Activated naive CD4-positive, alpha-beta T cell treated with anti-CD3 and anti-CD28 coated beads, Interleukin-2, amount 50 U/mL, for 72 hours (primary cell): Measurements from ENCODE around the gene MUSK. TPM values are rescaled to one million over a fixed set of nuclear protein-coding genes. Genes with fewer than 3 reads are reported as not detected.

ENCODE experiments used
- ATAC-seq, 2 donors: fragments of 150-1000 bp; cut with Tn5 transposase; 2 replicates each; pipeline ENCODE4 v1.10.0; 2021; ENCODE audit warnings: mild to moderate bottlenecking in 2 of 2, moderate library complexity in 2 of 2
- DNase-seq, 2 donors: peaks; one replicate each; pipeline ENCODE4 v3.0.0; 2021 to 2022; ENCODE audit warnings: low spot score in 2 of 2
- H3K27ac Mint-ChIP-seq, 2 donors: one replicate each; pipeline ENCODE4 v1.8.0; 2022; ENCODE audit warnings: mild to moderate bottlenecking in 2 of 2, mixed read lengths in 2 of 2
- H3K36me3 Mint-ChIP-seq, 2 donors: one replicate each; pipeline ENCODE4 v1.8.0; 2022; ENCODE audit warnings: mixed read lengths in 2 of 2
- H3K9me3 Mint-ChIP-seq, 2 donors: one replicate each; pipeline ENCODE4 v1.8.0; 2022; ENCODE audit warnings: mixed read lengths in 2 of 2
- total RNA-seq, 2 donors: library from RNA; stranded (reverse); gene quantifications; one replicate each; pipeline ENCODE4 v1.2.3, GENCODE V29; 2022

The MUSK gene
- total RNA-seq, 2 donors from 2014 or later: not detected

DNA sequence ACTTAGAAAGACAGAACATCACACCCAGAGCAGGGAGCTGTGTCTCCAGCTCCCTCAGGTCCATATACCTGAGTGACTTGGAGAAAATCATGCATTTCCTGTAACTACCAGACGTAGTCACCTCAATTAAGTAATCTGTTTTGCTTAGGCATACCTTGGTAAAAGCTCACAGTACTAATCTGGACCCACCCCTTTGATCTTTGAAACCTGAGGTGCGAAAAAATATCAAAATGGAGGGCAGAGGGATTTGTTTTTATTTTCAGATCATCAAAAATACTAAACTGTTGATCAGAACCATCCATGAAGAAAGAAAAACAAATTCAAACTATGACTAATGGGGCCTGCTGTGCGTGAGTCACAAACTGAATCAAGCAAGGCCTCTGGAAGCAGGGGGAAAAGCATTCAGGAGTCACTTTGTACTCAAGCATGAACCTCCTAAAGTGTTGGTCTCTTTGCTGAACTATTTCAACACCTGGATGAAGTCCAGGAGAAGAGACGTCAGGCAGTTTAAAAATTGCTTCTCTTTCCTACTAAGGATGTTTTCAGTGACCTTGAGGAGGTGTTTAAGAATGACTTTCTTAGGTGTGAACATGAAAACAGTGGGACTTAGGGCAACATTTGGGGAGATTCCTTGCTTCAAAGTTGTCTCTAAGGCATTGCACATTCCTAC, 76.3 kb downstream of the MUSK start:
- ATAC-seq (no peak), DNase-seq (no peak)
- Mint-ChIP-seq H3K27ac (no peak overlapping the region), H3K36me3 (no peaks in the 10 kb centered on the region), H3K9me3 (peaks cover 4 to 5% of the 10 kb centered on the region in 2 donors)

GRCh38 chr9:110745676-110746075, 77.1 kb downstream of the MUSK start:
- Mint-ChIP-seq H3K36me3 (no peaks in the 10 kb centered on the region), H3K27ac (no peak overlapping the region), H3K9me3 (peaks cover 4 to 5% of the 10 kb centered on the region in 2 donors)
- ATAC-seq: no peak
- no peak for DNase-seq

DNA sequence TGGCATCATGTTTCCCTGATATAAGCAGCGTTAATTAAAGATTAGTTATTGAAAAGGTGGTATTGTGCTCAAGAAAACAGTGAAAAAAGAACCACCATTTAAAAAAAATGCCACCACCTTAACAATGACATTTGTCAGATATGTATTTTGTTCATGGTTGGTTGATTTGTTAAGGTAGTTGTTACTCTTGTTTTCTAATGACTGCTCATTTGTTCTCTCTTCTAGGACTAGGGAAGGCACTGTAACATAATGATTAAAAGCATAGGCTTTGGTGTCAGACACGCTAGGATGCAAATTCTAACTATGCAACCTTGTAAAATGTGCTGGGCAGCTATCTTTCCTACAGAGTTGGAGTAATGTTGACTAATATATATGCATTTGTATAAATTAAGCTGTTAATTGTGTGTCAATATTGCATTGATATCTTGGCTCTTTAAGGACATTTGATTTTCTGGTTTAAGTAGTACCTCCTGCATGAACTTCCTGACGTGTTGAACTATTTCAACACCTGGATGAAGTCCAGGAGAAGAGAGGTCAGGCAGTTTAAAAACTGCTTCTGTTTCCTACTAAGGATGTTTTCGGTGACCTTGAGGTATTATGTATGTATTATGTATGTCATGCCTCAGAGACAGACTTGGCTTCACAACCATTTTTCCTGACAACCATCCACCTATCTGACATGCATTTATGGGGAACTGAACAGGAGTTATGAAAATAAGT, 77.8 kb downstream of the MUSK start:
- Mint-ChIP-seq H3K9me3 (peaks cover 4 to 5% of the 10 kb centered on the region in 2 donors), H3K36me3 (no peaks in the 10 kb centered on the region)
- no peak for ATAC-seq

DNA sequence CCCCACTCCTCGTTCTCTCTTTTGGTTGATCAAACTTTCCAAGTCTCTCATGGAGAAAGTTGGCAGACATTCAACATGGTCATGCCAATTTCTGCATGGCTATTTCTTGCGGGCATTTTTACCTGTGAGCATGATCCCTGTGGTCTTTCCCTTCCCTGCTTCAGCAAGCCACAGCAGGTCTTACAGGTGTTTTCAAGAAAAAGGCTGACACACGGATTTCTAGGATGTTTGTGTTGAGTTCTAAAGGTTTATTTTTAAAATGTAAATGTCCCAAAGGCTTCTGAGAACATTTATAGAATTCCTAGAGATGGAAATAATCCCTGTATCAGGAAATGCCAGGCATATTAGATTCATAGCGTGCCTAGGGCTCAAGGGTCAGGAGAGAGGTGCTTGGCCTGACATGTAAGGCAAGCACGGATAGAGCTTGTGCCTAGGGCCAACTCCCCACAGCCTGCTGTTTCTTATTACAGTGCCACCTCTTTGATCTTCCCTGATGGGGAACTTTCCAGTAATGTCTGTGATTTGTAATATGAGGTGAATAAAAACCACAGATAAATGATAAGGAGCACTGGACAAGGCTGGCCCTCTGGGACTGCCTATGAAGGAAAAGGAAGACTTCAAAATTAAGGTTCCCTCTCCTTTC, 79.8 kb downstream of the MUSK start:
- DNase-seq (no peak), ATAC-seq (no peak)
- Mint-ChIP-seq H3K9me3 (peaks cover 4 to 10% of the 10 kb centered on the region in 2 donors), H3K36me3 (no peaks in the 10 kb centered on the region), H3K27ac (peak overlapping the region in 1 of 2 donors; percentile 33)

More for the DNA sequence above, 77.8 kb downstream of the MUSK start:
- no peak for DNase-seq
- no peak overlapping the region for H3K27ac Mint-ChIP-seq

- DNase-seq (no peak), ATAC-seq (no peak)
- Mint-ChIP-seq H3K27ac (no peak overlapping the region), H3K9me3 (peaks cover 4 to 10% of the 10 kb centered on the region in 2 donors), H3K36me3 (no peaks in the 10 kb centered on the region)
Observed at GRCh38 chr9:110750272-110750671, 81.7 kb downstream of the MUSK start.

GRCh38 chr9:110751971-110752370, 83.4 kb downstream of the MUSK start:
- ATAC-seq: no peak
- Mint-ChIP-seq H3K36me3 (no peaks in the 10 kb centered on the region), H3K9me3 (peaks cover 4 to 10% of the 10 kb centered on the region in 2 donors), H3K27ac (no peak overlapping the region)
- no peak for DNase-seq

- DNase-seq: no peak
- Mint-ChIP-seq H3K9me3 (peaks cover 4 to 10% of the 10 kb centered on the region in 2 donors), H3K36me3 (no peaks in the 10 kb centered on the region), H3K27ac (no peak overlapping the region)
- ATAC-seq: no peak
Observed at GRCh38 chr9:110752766-110753165, 84.2 kb downstream of the MUSK start.

GRCh38 chr9:110753731-110754231, 85.2 kb downstream of the MUSK start:
- Mint-ChIP-seq H3K27ac (no peak overlapping the region), H3K36me3 (no peaks in the 10 kb centered on the region), H3K9me3 (peaks cover 0 to 10% of the 10 kb centered on the region in 2 donors)
- DNase-seq (no peak), ATAC-seq (no peak)

- no peaks in the 10 kb centered on the region for H3K36me3 Mint-ChIP-seq
- ATAC-seq: no peak
- H3K9me3 Mint-ChIP-seq: peaks cover 0 to 5% of the 10 kb centered on the region in 2 donors
- no peak overlapping the region for H3K27ac Mint-ChIP-seq
- no peak for DNase-seq
Observed at GRCh38 chr9:110755179-110755578, 86.6 kb downstream of the MUSK start.

DNA sequence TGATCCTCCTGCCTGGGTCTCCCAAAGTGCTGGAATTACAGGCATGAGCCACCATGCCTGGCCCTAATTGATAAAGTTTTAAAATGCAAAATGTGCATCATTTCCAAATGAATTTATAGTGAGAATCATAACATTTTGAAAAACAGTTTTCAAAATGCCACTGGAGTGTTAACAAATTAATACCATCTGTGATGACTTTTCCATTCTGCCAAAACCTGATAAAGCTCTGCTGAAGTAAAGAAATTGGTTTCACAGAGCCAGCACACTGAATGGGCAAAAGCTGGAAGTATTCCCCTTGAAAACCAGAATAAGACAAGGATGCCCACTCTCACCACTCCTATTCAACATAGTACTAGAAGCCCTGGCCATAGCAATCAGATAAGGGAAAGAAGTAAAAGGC, 89.6 kb downstream of the MUSK start:
- no peaks in the 10 kb centered on the region for H3K36me3 Mint-ChIP-seq
- H3K9me3 Mint-ChIP-seq: no peaks in the 10 kb centered on the region
- H3K27ac Mint-ChIP-seq: no peak overlapping the region
- no peak for DNase-seq
- no peak for ATAC-seq

DNA sequence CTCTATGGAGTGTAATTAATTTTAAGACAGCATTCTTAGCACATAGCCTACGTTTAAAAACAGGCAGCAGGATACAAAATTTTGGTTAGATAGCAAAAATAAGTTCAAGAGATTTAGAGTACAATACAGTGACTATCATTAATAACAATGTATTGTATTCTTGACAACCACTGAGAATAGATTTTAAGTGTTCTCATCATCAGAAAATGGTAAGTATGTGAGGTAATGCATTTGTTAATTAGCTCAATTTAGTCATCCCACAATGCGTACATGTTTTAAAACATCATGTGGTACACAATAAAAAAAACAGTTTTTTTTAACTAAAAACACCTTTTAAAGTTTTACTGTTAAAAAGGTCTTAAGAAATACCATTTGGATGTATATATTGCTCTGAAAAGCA, 94.2 kb downstream of the MUSK start:
- DNase-seq (no peak), ATAC-seq (no peak)
- Mint-ChIP-seq H3K36me3 (no peaks in the 10 kb centered on the region), H3K9me3 (no peaks in the 10 kb centered on the region), H3K27ac (no peak overlapping the region)

- Mint-ChIP-seq H3K9me3 (no peaks in the 10 kb centered on the region), H3K27ac (no peak overlapping the region), H3K36me3 (no peaks in the 10 kb centered on the region)
- DNase-seq (no peak), ATAC-seq (no peak)
Observed at GRCh38 chr9:110763568-110763967, 95.0 kb downstream of the MUSK start.

GRCh38 chr9:110764006-110764405, 95.4 kb downstream of the MUSK start:
- DNase-seq: no peak
- no peaks in the 10 kb centered on the region for H3K36me3 Mint-ChIP-seq
- no peak for ATAC-seq
- no peaks in the 10 kb centered on the region for H3K9me3 Mint-ChIP-seq
- no peak overlapping the region for H3K27ac Mint-ChIP-seq

DNA sequence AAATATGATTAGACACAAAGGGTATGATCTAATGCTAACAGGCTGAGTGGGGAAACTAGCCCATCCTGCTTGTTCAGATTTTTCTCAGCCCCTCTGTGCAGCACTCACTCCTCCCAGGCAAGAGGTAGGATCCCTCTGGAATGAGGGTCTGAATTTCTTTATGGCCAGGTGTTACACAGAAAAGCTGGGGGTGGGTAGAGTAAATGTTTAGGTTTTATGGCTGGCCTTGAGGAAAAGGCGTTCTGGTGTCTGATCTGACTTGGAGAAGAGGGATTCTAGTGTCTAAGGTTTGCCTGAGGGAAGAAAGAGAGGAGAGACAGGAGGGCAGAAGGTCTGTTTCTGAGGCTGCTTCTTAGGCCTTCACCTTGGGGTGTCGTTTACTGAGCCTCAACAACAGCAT, 97.3 kb downstream of the MUSK start:
- Mint-ChIP-seq H3K27ac (no peak overlapping the region), H3K36me3 (no peaks in the 10 kb centered on the region), H3K9me3 (no peaks in the 10 kb centered on the region)
- no peak for DNase-seq
- no peak for ATAC-seq

- H3K9me3 Mint-ChIP-seq: no peaks in the 10 kb centered on the region
- no peak for ATAC-seq
- no peak for DNase-seq
- no peaks in the 10 kb centered on the region for H3K36me3 Mint-ChIP-seq
- no peak overlapping the region for H3K27ac Mint-ChIP-seq
Observed at GRCh38 chr9:110767559-110768063, 99.0 kb downstream of the MUSK start.

- DNase-seq (no peak), ATAC-seq (no peak)
- H3K36me3 Mint-ChIP-seq: no peaks in the 10 kb centered on the region
- no peaks in the 10 kb centered on the region for H3K9me3 Mint-ChIP-seq
- no peak overlapping the region for H3K27ac Mint-ChIP-seq
Observed at GRCh38 chr9:110768886-110769285, 100.3 kb downstream of the MUSK start.

GRCh38 chr9:110769667-110770066, 101.1 kb downstream of the MUSK start:
- H3K9me3 Mint-ChIP-seq: no peaks in the 10 kb centered on the region
- no peak for ATAC-seq
- H3K27ac Mint-ChIP-seq: no peak overlapping the region
- no peaks in the 10 kb centered on the region for H3K36me3 Mint-ChIP-seq
- DNase-seq: no peak
